ENCODE measurements around the gene VOPP1.
"Not testable (repeated sequence)": the region's sequence is repeated elsewhere in the genome, so short reads cannot be mapped to it uniquely, and the experiment has no call there.

VOPP1 gene

GRCh38 chr7:55582656-55583055, 10.4 kb upstream of the VOPP1 start:
- DNase-seq (ENCODE audit: low read depth, low spot score): not testable (repeated sequence)

- no peak for DNase-seq (ENCODE audit: low read depth, low spot score)
These were observed 4.5 kb upstream of the VOPP1 start for GRCh38 chr7:55576753-55577152.

- DNase-seq (ENCODE audit: low read depth, low spot score): no peak
These were observed 3.4 kb upstream of the VOPP1 start for GRCh38 chr7:55575733-55576132.

GRCh38 chr7:55575098-55575497, 2.8 kb upstream of the VOPP1 start:
- DNase-seq (ENCODE audit: low read depth, low spot score): no peak

DNA sequence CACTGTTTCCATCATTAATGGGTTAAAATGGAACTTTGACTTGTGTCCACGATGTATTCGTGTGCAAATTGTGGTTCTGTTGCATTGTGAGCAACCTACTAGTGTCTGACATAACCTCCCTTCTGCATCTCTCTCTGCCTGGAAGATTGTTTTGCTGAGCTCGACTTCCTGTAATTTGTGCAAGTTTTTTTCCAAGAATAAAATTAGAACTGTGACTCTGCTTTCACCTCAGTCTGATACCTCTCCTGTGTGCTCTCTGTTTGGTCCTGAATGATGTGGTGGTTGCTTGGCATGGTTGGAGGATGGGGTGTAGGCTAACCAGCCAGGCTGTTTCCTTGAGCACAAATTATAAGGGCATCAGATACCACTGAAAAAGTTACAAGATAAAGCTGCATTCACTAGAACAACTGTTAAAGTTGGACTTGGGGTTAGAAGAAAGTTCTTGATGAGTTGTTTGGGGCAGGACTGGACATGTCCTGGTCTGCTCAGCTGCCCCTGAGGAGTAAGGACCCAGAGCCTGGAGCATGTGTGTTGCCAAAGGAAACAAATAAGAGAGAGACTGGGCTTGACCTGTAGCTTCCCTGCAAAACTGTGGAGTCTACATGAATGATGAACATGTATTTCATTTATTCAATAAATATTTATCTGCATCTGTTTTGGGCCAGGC, 1.9 kb upstream of the VOPP1 start:
- DNase-seq (ENCODE audit: low read depth, low spot score): no peak

DNA sequence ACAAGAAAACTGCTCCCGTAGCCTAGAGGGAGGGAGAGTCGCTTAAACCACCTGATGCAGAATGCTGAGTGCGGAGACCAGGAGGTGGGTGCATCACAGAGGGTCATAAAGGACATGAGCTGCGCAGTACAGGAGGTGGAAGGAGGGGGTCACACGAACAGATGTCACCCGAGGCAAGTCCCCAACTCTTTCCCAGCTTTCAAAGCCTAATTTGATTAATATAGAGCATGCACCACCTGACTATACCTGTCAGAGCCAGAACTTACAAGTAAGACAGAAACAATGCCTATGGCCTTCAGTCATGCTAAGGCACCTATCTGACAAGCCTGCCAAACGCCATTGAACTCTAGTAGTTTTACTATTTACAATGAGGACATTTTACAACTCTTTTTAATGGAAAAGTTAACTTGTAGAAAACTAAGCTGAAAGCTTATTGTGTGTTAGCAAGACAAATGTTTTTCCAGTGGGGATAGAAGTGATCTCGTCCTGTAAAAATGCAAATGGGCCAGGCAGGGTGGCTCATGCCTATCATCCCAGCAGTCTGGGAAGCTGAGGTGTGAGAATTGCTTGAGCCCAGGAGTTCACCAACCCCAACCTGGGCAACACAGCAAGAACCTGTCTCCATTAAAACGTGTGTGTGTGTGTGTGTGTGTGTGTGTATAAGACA, 1.1 kb upstream of the VOPP1 start:
- DNase-seq (ENCODE audit: low read depth, low spot score): no peak

DNA sequence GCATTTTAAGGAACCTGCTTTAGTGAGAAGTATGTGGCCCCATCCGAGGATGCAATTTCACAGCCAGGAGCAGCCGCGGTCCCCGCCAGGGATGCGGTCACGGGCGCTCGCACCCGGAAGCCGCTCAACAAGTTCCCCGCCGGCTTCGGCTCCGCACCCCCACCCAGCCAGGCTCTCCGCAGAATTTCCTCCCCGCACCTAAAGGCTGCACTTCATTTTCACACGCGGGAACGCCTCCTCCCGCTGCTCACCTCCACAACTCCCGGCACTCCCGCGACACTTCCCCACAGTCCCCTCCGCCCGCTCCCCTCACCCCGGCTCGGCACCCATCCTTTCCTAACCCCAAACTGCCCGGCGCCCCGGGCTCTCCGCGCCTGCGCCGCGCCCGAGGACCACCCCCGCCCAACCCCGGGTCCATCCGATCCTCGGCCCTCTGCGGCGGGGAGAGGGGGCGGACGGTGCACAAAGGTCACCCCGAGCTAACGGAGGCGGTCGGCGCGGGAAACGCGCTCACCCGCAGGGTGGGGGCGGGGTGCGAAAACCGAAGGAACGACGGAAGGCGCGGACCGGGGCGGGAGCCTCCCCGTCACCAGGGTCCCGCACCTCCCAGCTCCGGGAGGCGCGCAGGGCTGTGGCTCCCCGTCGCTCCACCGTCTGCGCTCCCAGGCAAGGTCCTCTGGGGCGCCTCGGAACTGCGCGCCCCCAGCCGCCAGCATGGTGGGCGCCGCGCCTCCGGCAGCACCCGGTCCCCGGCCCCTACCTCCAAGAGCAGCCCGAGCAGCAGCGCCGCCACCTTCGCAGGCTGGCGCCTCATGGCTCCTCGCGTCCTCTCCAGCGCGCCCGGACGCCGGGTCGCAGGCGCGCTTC, 558 bp downstream of the VOPP1 start:
- no peak for DNase-seq (ENCODE audit: low read depth, low spot score)

GRCh38 chr7:55570939-55571338, 1.4 kb downstream of the VOPP1 start:
- DNase-seq (ENCODE audit: low read depth, low spot score): no peak

- DNase-seq (ENCODE audit: low read depth, low spot score): no peak
These were observed 2.0 kb downstream of the VOPP1 start for GRCh38 chr7:55570218-55570873.

DNA sequence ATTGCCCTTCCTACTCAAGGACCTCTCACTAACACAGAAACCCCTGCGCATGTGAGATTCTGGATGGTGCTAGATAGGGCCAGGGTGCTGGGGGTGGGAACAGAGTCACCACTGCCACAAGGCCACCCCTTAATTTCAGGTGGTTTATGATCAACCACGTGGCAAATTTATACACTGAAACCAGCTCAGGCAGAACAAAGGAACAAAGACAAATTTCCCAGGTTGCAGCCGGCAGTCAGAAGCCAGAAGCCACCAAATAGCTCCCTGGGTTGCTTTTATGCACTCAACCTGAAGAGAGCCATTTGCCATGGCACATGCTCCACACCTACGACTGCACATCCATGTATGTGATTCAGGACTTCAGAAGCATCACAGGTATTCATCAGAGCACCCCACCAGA, 2.5 kb downstream of the VOPP1 start:
- DNase-seq (ENCODE audit: low read depth, low spot score): no peak

- no peak for DNase-seq (ENCODE audit: low read depth, low spot score)
These were observed 3.0 kb downstream of the VOPP1 start for GRCh38 chr7:55569269-55569663.

DNA sequence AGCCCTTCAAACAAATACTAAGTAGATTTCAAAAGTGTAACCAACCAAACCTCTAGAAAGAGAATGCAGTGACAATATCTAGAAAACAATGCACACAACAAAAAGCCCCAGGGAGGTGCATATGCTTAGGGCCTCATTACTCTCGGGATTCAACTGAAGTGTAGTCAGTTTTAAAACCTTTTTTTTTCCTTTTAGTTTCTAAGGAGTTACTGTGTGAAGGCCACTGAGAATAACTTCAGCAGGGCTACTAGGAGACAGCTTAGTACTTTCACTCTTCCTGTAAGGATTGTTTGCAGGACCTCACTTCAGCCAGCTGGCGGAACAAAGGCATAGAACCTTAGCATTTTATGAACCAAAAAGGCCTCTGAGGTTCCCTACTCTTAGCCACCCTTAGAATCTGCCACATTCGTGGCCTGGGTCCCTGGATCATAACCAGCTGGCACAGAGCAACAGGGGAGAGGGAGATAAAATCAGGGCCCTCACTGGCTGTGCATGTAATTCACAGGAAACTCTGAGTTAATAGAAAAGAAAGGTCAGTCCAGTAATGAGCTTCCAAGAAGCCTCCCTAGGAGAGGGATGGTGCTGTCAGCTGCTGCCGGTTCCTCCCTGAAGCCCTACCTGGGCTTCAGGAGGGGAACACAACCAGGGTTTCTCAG, 3.6 kb downstream of the VOPP1 start:
- no peak for DNase-seq (ENCODE audit: low read depth, low spot score)

- DNase-seq (ENCODE audit: low read depth, low spot score): no peak
These were observed 4.7 kb downstream of the VOPP1 start for GRCh38 chr7:55567571-55567970.

DNA sequence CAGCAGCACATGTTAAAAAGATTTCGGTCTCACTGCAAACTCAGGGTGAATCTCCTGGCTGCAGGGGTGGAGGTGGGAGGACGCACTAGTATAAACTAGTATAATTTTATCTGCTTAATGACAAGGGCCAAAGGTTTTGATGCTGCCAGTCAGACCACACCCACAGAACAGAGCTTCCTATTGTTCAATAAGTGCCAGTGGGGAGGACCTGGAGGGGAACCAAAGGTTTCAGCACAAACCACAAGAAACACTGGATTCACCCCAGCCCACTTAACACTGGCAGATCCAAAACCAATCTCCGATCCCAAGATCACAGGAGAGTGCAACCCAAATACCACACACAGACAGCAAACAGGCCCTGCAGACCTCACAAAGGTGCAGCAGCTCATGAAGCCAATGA, 6.6 kb downstream of the VOPP1 start:
- DNase-seq (ENCODE audit: low read depth, low spot score): no peak

GRCh38 chr7:55563596-55564325, 8.5 kb downstream of the VOPP1 start:
- no peak for DNase-seq (ENCODE audit: low read depth, low spot score)

GRCh38 chr7:55561690-55562089, 10.6 kb downstream of the VOPP1 start:
- no peak for DNase-seq (ENCODE audit: low read depth, low spot score)

GRCh38 chr7:55558962-55559920, 13.1 kb downstream of the VOPP1 start:
- no peak for DNase-seq (ENCODE audit: low read depth, low spot score)

DNA sequence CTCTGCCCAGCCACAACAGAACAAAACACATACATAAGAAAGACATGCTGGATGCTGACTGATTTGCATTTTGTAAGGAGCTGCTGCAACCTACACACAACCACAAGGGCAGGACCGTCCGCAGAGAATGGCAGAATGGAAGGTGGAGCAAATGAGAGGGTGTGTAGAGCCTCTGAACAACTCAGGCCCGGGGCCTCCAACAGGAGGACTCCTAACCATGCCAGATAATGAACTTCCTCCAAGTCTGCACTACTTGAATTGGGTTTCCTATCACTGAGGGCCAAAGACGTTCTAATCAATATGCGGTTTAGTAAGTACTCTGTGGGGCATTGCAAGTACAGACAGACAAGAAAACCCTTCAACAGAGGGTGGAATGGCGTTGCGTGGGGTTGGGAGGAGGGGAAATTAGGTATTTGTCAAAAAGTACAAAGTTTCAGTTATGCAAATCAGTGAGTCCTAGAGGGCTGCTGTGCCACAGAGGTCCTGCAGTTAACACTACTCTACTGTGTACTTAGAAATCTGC, 14.6 kb downstream of the VOPP1 start:
- no peak for DNase-seq (ENCODE audit: low read depth, low spot score)

GRCh38 chr7:55556492-55556891, 15.8 kb downstream of the VOPP1 start:
- no peak for DNase-seq (ENCODE audit: low read depth, low spot score)
